ENCODE measurements around the gene PHACTR3. TPM values are rescaled to one million over a fixed set of nuclear protein-coding genes. Genes with fewer than 3 reads are reported as not detected.

PHACTR3 gene
- total RNA-seq, 1 experiment from 2014 or later: not detected

- Histone ChIP-seq H3K36me3 (ENCODE audit: control insufficient read depth in 1 of 2, insufficient read depth in 2 of 2, low read length in 2 of 2) (no peaks in the 10 kb centered on the region), H3K27ac (ENCODE audit: low read depth, low read length) (no peak overlapping the region), H2AFZ (ENCODE audit: low read depth, low read length, poor library complexity, severe bottlenecking) (no peak overlapping the region), H3K4me2 (ENCODE audit: low read length) (no peak overlapping the region), H3K27me3 (ENCODE audit: insufficient read depth, low read length) (peaks cover 11% of the 10 kb centered on the region; the same call in 1 of the 2 replicates), H3K4me1 (ENCODE audit: control insufficient read depth in 1 of 2, insufficient read depth in 2 of 2, low read length in 2 of 2) (0 out of 4 replicates have a peak, but pooled peaks cover 0 to 2% of the 10 kb centered on the region in 2 experiments), H4K20me1 (ENCODE audit: insufficient read depth) (no peaks in the 10 kb centered on the region), H3K9me3 (ENCODE audit: control insufficient read depth in 1 of 2, insufficient read depth in 1 of 2, low read depth in 1 of 2, low read length in 2 of 2) (no peaks in the 10 kb centered on the region), H3K79me2 (ENCODE audit: insufficient read depth, low read length) (no peaks in the 10 kb centered on the region), H3K9me2 (ENCODE audit: insufficient read depth) (no peaks in the 10 kb centered on the region), H3K4me3 (replicated peaks in 1 of 2; ENCODE audit: low read depth in 1 of 2, low read length in 2 of 2) (no peak overlapping the region), H3K9ac (ENCODE audit: low read length) (no peak overlapping the region)
- no peak for ATAC-seq
- TF ChIP-seq ELF1 (IDR thresholded peaks at IDR 0.05; ENCODE audit: borderline replicate concordance, low read depth) (no peak), ZBTB33 (IDR thresholded peaks at IDR 0.05; ENCODE audit: extremely low read depth, insufficient replicate concordance, low read length) (no peak), POLR2A (IDR thresholded peaks at IDR 0.05; ENCODE audit: borderline replicate concordance, extremely low read depth, insufficient read depth, insufficient read length) (no peak), EZH2phosphoT487 (IDR thresholded peaks at IDR 0.05; ENCODE audit: borderline replicate concordance) (no peak), FOSL1 (IDR thresholded peaks at IDR 0.05; ENCODE audit: low read depth) (no peak)
- ChIA-PET CTCF (interaction anchor here (2.0 kb wide), 1 partner anchor 180 kb away, joined by 6 read pairs; no protein-coding TSS in a partner anchor), RAD21 (ENCODE audit: low non-redundant PET in 1 of 2, low total read pairs in 2 of 2, uncharacterized antibody in 2 of 2, unreplicated experiment in 2 of 2) (no interaction called here), POLR2A (no interaction called here)
- intact Hi-C loops (cut with micrococcal nuclease): no loop called here
- DNase-seq (ENCODE audit: low read depth, low spot score): no peak
- no TSS peak for BruUV-seq (replicated peaks)
Measured at GRCh38 chr20:59568509-59569024, 35.8 kb upstream of the PHACTR3 start.

GRCh38 chr20:59569305-59569704 lies 35.0 kb upstream of the PHACTR3 start:
- no peaks in the 10 kb centered on the region for H3K9me2 ChIP-seq (ENCODE audit: insufficient read depth)
- no peak overlapping the region for H3K4me3 ChIP-seq (replicated peaks in 1 of 2; ENCODE audit: low read depth in 1 of 2, low read length in 2 of 2)
- H3K36me3 ChIP-seq (ENCODE audit: control insufficient read depth in 1 of 2, insufficient read depth in 2 of 2, low read length in 2 of 2): no peaks in the 10 kb centered on the region
- H3K4me1 ChIP-seq (ENCODE audit: control insufficient read depth in 1 of 2, insufficient read depth in 2 of 2, low read length in 2 of 2): 0 out of 4 replicates have a peak, but pooled peaks cover 0 to 2% of the 10 kb centered on the region in 2 experiments
- H4K20me1 ChIP-seq (ENCODE audit: insufficient read depth): no peaks in the 10 kb centered on the region
- RAD21 ChIA-PET (ENCODE audit: low non-redundant PET in 1 of 2, low total read pairs in 2 of 2, uncharacterized antibody in 2 of 2, unreplicated experiment in 2 of 2): no interaction called here
- H3K27ac ChIP-seq (ENCODE audit: low read depth, low read length): no peak overlapping the region
- H3K27me3 ChIP-seq (ENCODE audit: insufficient read depth, low read length): peaks cover 11% of the 10 kb centered on the region; the same call in 1 of the 2 replicates
- DNase-seq (ENCODE audit: low read depth, low spot score) (no peak), ATAC-seq (no peak)
- intact Hi-C loops (cut with micrococcal nuclease): no loop called here
- no peak overlapping the region for H3K4me2 ChIP-seq (ENCODE audit: low read length)
- H2AFZ ChIP-seq (ENCODE audit: low read depth, low read length, poor library complexity, severe bottlenecking): no peak overlapping the region
- H3K9me3 ChIP-seq (ENCODE audit: control insufficient read depth in 1 of 2, insufficient read depth in 1 of 2, low read depth in 1 of 2, low read length in 2 of 2): no peaks in the 10 kb centered on the region
- TF ChIP-seq CBX3 (IDR thresholded peaks at IDR 0.05; ENCODE audit: low read depth) (no peak), RAD21 (IDR thresholded peaks at IDR 0.05; ENCODE audit: low read depth) (no peak), REST (IDR thresholded peaks at IDR 0.05; ENCODE audit: low read depth) (no peak), ATF3 (IDR thresholded peaks at IDR 0.05) (no peak), ZNF274 (IDR thresholded peaks at IDR 0.05; ENCODE audit: low read depth, low read length) (no peak)
- POLR2A ChIA-PET: no interaction called here
- BruUV-seq (replicated peaks): no TSS peak
- H3K79me2 ChIP-seq (ENCODE audit: insufficient read depth, low read length): no peaks in the 10 kb centered on the region
- CTCF ChIA-PET: interaction anchor here (2.0 kb wide), 1 partner anchor 179 kb away, joined by 6 read pairs; no protein-coding TSS in a partner anchor
- H3K9ac ChIP-seq (ENCODE audit: low read length): no peak overlapping the region

Data from HCT116 (cell line).